Measurements from ENCODE around the gene ACSM4.

ACSM4 gene

GRCh38 chr12:7339675-7340074 lies 35.8 kb downstream of the ACSM4 start:
- DNase-seq, result no peak

GRCh38 chr12:7344833-7345606 lies 41.1 kb downstream of the ACSM4 start:
- DNase-seq, result no peak

- DNase-seq, result no peak
Measured at GRCh38 chr12:7346551-7347225, 42.8 kb downstream of the ACSM4 start.

- no peak for DNase-seq
Measured at GRCh38 chr12:7349418-7349817, 45.5 kb downstream of the ACSM4 start.

- DNase-seq, result no peak
Measured at GRCh38 chr12:7351177-7351576, 47.3 kb downstream of the ACSM4 start.

- no peak for DNase-seq
Measured at GRCh38 chr12:7352661-7353060, 48.8 kb downstream of the ACSM4 start.

- no peak for DNase-seq
Measured at GRCh38 chr12:7354529-7354928, 50.7 kb downstream of the ACSM4 start.

GRCh38 chr12:7361265-7361664 lies 57.4 kb downstream of the ACSM4 start:
- no peak for DNase-seq

GRCh38 chr12:7362734-7363133 lies 58.9 kb downstream of the ACSM4 start:
- DNase-seq, result no peak

- no peak for DNase-seq
Measured at GRCh38 chr12:7369274-7369729, 65.4 kb downstream of the ACSM4 start.

- peak; percentile 83 for DNase-seq
Measured at GRCh38 chr12:7373226-7373625, 69.4 kb downstream of the ACSM4 start.

GRCh38 chr12:7374423-7375144 lies 70.7 kb downstream of the ACSM4 start:
- DNase-seq, result peak; percentile 23

GRCh38 chr12:7375145-7375543 lies 71.3 kb downstream of the ACSM4 start:
- no peak for DNase-seq

- no peak for DNase-seq
Measured at GRCh38 chr12:7376196-7376595, 72.3 kb downstream of the ACSM4 start.

All from DMS 273 treated with DMSO at 0.1 percent for 48 hours (cell line).